Activated CD4-positive, alpha-beta T cell treated with anti-CD3 and anti-CD28 coated beads for 4 hours (primary cell): ENCODE results near the gene ACSM2A.
"Not testable (repeated sequence)": the region's sequence is repeated elsewhere in the genome, so short reads cannot be mapped to it uniquely, and the experiment has no call there.

Experiments used
- DNase-seq, 2 donors: peaks; one replicate each; pipeline ENCODE4 v3.0.0-alpha.2; 2020

ACSM2A gene

GRCh38 chr16:20460313-20460712, 9.0 kb downstream of the ACSM2A start:
- not testable (repeated sequence) for DNase-seq

GRCh38 chr16:20468954-20469353, 17.6 kb downstream of the ACSM2A start:
- not testable (repeated sequence) for DNase-seq

- not testable (repeated sequence) for DNase-seq
Observed at GRCh38 chr16:20469930-20470329, 18.6 kb downstream of the ACSM2A start.

DNA sequence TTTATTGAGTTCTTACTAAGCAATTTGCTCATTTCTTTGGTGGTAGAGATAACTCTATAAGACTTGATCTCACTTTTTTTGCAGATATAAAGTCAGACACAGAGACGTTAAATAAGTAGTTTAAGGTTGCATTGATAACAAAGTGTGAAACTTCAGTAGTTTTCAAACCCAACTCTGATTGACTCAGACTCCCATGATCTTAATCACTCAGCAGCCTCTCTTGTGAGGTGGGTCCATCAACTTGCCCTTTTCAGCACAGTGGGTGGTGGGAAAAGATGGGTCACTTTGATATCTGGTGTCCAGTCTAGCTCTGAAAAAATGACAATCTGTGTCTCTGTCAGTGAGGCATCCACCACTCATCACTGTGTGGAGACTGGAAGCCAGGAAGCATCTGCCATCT, 19.4 kb downstream of the ACSM2A start:
- not testable (repeated sequence) for DNase-seq

GRCh38 chr16:20477188-20477744, 25.9 kb downstream of the ACSM2A start:
- not testable (repeated sequence) for DNase-seq

GRCh38 chr16:20483989-20484388, 32.7 kb downstream of the ACSM2A start:
- DNase-seq, result not testable (repeated sequence)

DNA sequence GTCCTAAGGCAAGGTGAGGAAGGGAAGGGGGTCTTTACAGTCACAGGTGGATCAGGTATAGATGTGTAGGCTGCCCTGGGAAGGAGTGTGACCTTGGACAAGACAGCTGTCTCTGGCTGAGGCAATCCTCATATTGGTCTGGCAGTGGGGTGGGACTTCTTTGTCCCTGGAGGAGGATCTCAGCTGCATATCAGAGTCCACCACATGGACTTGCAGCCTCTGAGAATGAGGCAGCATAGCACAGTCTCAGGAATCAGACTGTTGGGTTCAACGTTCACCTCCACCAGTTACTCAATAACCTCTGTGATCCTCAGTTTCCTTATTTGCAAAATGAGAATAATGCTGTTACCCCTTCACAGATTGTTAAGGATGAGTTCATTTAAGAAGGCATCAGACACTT, 33.4 kb downstream of the ACSM2A start:
- no peak for DNase-seq

DNA sequence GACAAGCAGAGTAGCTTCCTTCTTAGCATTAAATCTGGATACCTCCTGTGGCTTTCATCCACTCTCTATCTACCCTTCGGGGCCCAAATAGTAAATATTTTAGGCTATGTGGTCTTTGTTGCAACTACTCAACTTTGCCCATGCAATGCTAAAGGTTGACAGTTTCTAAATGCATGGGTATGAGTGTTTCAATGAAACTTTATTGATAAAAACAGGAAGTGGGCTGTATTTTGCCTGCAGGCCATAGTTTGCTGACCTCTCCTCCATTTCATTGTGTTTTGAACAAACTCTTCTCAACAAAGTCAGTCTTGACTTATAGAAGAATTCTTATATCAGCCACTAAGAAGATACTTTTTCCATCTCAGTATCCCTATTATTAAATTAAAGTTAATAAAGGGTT, 34.1 kb downstream of the ACSM2A start:
- DNase-seq, result no peak

GRCh38 chr16:20490994-20491393, 39.7 kb downstream of the ACSM2A start:
- not testable (repeated sequence) for DNase-seq

DNA sequence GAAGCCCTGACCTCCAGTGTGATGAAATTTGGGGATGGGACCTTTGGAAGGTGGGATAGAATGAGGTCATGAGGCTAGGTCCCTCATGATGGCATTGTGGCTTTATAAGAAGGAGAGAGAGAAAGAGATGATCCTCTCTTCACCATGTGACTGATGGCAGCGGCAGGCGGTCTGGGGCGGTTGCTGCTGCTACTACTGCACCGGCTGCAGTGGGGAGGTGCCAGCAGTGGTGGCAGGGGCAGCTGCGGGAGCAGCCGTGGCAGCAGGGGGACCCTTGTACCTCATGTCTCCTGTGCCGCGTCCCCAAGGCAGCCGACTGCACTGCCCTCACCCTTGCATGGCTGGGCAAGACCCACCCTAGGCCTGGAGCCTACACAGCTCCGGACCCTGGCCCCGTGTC, 40.1 kb downstream of the ACSM2A start:
- DNase-seq, result not testable (repeated sequence)

DNA sequence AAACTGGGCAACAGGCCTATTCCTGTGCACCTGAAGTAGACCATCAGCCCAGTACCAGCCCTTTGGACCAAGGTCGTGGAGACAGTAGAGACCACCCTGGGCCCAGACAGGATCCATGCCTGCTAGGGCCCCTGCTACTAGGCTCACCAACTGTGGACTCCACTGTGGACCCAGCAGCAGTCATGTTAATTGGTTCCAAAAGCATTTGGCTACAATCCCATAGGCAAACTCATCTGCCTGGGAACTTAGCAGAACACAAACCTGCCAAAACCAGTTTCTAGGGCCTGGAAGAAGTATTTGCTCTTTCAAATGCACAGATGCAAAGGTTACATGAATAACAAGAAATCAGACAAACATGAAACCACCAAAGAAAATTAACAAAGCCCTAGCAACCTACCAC, 53.1 kb downstream of the ACSM2A start:
- DNase-seq, result no peak

DNA sequence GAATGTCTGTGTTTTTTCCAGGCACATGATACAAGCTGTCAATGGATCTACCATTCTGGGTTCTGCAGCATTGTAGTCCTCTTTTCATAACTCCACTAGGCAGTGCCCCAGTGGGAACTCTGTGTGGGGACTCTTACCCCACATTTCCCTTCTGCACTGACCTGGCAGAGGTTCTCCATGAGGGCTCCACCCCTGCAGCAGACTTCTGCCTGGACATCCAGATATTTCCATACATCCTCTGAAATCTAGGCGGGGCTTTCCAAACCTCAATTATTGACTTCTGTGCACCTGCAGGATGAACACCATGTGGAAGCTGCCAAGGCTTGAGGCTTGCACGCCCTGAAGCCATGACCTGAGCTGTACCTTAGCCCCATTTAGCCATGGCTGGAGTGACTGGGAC, 56.0 kb downstream of the ACSM2A start:
- DNase-seq, result no peak

- DNase-seq, result no peak
Observed at GRCh38 chr16:20510323-20510722, 59.0 kb downstream of the ACSM2A start.

GRCh38 chr16:20515688-20516090, 64.4 kb downstream of the ACSM2A start:
- no peak for DNase-seq

DNA sequence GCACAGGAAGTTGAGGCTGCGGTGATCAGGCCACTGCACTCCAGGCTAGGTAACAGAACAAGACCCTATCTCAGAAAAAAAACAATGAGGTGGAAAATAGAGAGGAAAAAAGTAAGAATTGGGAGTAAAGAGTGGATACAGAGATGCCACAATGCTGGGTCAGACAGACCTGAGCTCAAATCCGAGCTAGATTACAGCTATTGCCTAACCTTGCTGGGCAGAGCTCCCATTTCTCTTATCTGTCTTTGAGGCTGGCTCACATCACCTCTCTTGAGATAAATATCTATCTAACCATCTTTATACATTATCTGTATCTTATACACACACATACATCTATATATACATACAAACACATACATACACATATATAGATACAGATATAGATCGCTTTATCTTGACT, 65.8 kb downstream of the ACSM2A start:
- no peak for DNase-seq

- no peak for DNase-seq
Observed at GRCh38 chr16:20519231-20519630, 67.9 kb downstream of the ACSM2A start.

- DNase-seq, result no peak
Observed at GRCh38 chr16:20520103-20520502, 68.8 kb downstream of the ACSM2A start.

- not testable (repeated sequence) for DNase-seq
Observed at GRCh38 chr16:20531795-20532194, 80.5 kb downstream of the ACSM2A start.

- not testable (repeated sequence) for DNase-seq
Observed at GRCh38 chr16:20532284-20532792, 81.0 kb downstream of the ACSM2A start.

DNA sequence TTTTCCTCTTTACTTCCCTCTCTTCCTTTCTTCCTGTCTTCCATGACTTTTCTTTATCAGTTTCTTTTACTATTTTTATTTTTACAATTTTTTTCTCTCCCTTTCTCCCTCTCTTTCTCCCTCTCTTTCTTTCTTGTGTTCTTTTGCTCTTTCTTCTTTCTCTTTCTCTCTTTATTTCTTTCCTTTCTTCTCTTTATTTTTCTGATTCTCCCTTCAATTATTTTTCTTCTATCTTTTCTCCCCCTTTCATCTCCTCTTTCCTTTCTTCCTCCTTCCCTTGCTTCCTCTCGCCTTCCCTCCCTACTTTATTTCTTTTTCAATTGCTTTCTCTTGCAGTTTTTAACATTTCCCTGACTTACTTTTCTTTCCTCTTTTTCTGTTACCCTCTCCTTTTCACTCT, 85.3 kb downstream of the ACSM2A start:
- not testable (repeated sequence) for DNase-seq
